Glutamatergic neuron (in vitro differentiated cells): Measurements from ENCODE around the gene CFAP97D1. TPM values are rescaled to one million over a fixed set of nuclear protein-coding genes. Genes with fewer than 3 reads are reported as not detected.

Experiments used
- DNase-seq: peaks from one replicate; pipeline ENCODE4 v3.0.0; 2022
- H3K27ac Mint-ChIP-seq: one replicate; pipeline ENCODE4 v1.8.0; 2020; ENCODE audit warnings: mild to moderate bottlenecking, mixed read lengths, inconsistent platforms; ENCODE audit not compliant: unreplicated experiment
- H3K27me3 Mint-ChIP-seq: one replicate; pipeline ENCODE4 v1.8.0; 2020; ENCODE audit warnings: mild to moderate bottlenecking, moderate library complexity, mixed read lengths, inconsistent platforms; ENCODE audit not compliant: unreplicated experiment
- H3K36me3 Mint-ChIP-seq: one replicate; pipeline ENCODE4 v1.8.0; 2020; ENCODE audit warnings: mild to moderate bottlenecking, mixed read lengths, inconsistent platforms; ENCODE audit not compliant: unreplicated experiment
- H3K4me1 Mint-ChIP-seq: one replicate; pipeline ENCODE4 v1.8.0; 2020; ENCODE audit warnings: mild to moderate bottlenecking, low read depth, mixed read lengths, inconsistent platforms; ENCODE audit not compliant: unreplicated experiment
- H3K4me3 Mint-ChIP-seq: one replicate; pipeline ENCODE4 v1.8.0; 2020; ENCODE audit warnings: mild to moderate bottlenecking, mixed read lengths, inconsistent platforms; ENCODE audit not compliant: unreplicated experiment
- H3K9me3 Mint-ChIP-seq: one replicate; pipeline ENCODE4 v1.8.0; 2020; ENCODE audit warnings: mild to moderate bottlenecking, moderate library complexity, mixed read lengths, inconsistent platforms; ENCODE audit not compliant: unreplicated experiment
- total RNA-seq: library from RNA; stranded (reverse); fragmentation: NEBNext Ultra II Directional; extraction: Animal tissue kit (Norgen Biotek cat#: 25700); gene quantifications from one replicate; pipeline ENCODE4 v1.2.1, GENCODE V29; 2021; ENCODE audit not compliant: unreplicated experiment
- TF ChIP-seq, protein P1 (sequence below): fragments of 200-600 bp; sonication (generic); IDR thresholded peaks from one replicate; pipeline ENCODE4 v1.5.0; 2021; ENCODE audit not compliant: partially characterized antibody, unreplicated experiment

The CFAP97D1 gene
- total RNA-seq, 1 donor from 2014 or later: not detected

DNA sequence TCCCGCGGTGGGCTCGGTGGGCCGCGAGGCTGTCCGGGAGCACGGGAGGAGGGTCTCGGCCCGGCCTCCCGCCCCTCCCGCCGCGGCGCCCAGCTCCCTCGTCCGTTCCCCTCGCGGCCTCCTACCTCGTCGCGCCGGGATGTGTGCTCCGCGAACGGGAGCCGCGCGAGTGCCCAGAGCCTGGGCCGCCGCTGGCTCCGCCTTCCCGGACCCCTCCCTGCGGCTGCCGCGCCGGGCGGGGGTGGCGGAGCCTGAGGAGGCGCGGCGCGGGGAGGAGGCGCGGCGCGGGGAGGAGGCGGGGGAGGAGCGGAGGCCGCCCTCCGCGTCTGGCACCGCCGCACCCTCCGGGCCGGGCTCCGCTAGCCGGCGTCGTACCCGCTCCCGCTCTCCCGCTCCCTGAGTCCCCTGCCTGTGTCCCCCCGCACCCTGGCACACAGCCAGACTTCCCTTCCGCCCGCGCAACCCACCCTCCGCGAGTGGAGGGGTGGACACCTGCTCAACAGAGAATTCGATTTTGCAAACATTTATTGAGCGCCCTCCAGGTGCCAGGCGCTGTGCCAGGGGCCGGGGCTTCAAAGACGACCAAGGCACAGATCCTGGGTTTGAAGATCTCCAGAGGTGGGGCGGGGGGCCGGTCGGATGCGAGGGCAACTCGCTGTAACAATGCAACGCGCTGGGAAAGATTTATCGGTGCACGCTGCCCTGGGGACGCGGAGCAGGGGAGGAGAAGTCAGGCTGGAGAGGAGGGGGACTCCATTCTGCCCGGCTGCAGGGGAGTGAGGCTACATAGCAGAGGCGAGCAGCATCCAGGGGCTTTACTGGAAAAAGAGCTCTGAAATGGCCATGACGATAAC, 53.0 kb downstream of the CFAP97D1 start, which contains the start of gene MPP3:
Gene MPP3 (minus strand): TSS at position 171 of the 854 bp plus-strand sequence. CDS start 1,240 bp downstream, outside the sequence.
- peaks cover 7% of the 10 kb centered on the region for H3K9me3 Mint-ChIP-seq
- peak; percentile 72 for DNase-seq
- TF ChIP-seq, protein P1, sequence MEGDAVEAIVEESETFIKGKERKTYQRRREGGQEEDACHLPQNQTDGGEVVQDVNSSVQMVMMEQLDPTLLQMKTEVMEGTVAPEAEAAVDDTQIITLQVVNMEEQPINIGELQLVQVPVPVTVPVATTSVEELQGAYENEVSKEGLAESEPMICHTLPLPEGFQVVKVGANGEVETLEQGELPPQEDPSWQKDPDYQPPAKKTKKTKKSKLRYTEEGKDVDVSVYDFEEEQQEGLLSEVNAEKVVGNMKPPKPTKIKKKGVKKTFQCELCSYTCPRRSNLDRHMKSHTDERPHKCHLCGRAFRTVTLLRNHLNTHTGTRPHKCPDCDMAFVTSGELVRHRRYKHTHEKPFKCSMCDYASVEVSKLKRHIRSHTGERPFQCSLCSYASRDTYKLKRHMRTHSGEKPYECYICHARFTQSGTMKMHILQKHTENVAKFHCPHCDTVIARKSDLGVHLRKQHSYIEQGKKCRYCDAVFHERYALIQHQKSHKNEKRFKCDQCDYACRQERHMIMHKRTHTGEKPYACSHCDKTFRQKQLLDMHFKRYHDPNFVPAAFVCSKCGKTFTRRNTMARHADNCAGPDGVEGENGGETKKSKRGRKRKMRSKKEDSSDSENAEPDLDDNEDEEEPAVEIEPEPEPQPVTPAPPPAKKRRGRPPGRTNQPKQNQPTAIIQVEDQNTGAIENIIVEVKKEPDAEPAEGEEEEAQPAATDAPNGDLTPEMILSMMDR: no peak
- peaks cover 2% of the 10 kb centered on the region for H3K4me1 Mint-ChIP-seq
- peak within 1 kb of the TSS; percentile 91 for H3K4me3 Mint-ChIP-seq
- peaks cover 9% of the 10 kb centered on the region for H3K36me3 Mint-ChIP-seq
- peak within 1 kb of the TSS; percentile 70 for H3K27ac Mint-ChIP-seq
- H3K27me3 Mint-ChIP-seq: peaks cover 8% of the 10 kb centered on the region

- no peak for DNase-seq
- Mint-ChIP-seq H3K4me3 (peak overlapping the region; percentile 91), H3K9me3 (peaks cover 7% of the 10 kb centered on the region), H3K4me1 (peaks cover 2% of the 10 kb centered on the region), H3K36me3 (peaks cover 9% of the 10 kb centered on the region), H3K27me3 (peaks cover 8% of the 10 kb centered on the region), H3K27ac (peak overlapping the region; percentile 25)
- TF ChIP-seq, protein P1: no peak
These were observed 53.9 kb downstream of the CFAP97D1 start for GRCh38 chr17:43834106-43834505.

Other genes starting within 250 kb of the CFAP97D1 start
- not detected for gene ETV4, start 234.1 kb upstream of the CFAP97D1 start, total RNA-seq
- gene MEOX1, start 118.5 kb upstream of the CFAP97D1 start, total RNA-seq: not detected
- gene SOST, start 21.6 kb upstream of the CFAP97D1 start, total RNA-seq: not detected
- 54.6 TPM for gene DUSP3, start 1.5 kb upstream of the CFAP97D1 start, total RNA-seq
- gene MPP3, start 52.7 kb downstream of the CFAP97D1 start, total RNA-seq: 22.9 TPM
- gene CD300LG, start 66.7 kb downstream of the CFAP97D1 start, total RNA-seq: not detected
- gene MPP2, start 127.1 kb downstream of the CFAP97D1 start, total RNA-seq: 51.6 TPM
- gene PPY, start 162.0 kb downstream of the CFAP97D1 start, total RNA-seq: not detected
- not detected for gene PYY, start 173.5 kb downstream of the CFAP97D1 start, total RNA-seq
- 0.49 TPM for gene NAGS, start 224.2 kb downstream of the CFAP97D1 start, total RNA-seq
- gene TMEM101, start 234.5 kb downstream of the CFAP97D1 start, total RNA-seq: 22.6 TPM